GM12891 (cell line): ENCODE measurements around the gene RHBDL1.

Experiments used
- DNase-seq: peaks from one replicate; pipeline ENCODE4 v3.0.0; 2011; ENCODE audit warnings: low spot score; ENCODE audit not compliant: insufficient read length
- FAIRE-seq: peaks from 2 replicates; lab custom pipeline; 2011; peaks lifted over from hg19 to GRCh38; lab: Jason Lieb, UNC
- PAX5 ChIP-seq: IDR thresholded peaks from 2 replicates; pipeline ENCODE4 v1.6.1; 2011; ENCODE audit warnings: low read length, moderate library complexity, mild to moderate bottlenecking; ENCODE audit not compliant: insufficient read depth, severe bottlenecking
- POLR2A ChIP-seq: IDR thresholded peaks from 2 replicates; pipeline ENCODE4 v1.6.1; 2011; ENCODE audit warnings: low read depth, low read length, control low read depth
- POLR2AphosphoS5 ChIP-seq: IDR thresholded peaks from 2 replicates; pipeline ENCODE4 v1.6.1; 2011; ENCODE audit warnings: low read depth, low read length, control low read depth
- POU2F2 ChIP-seq: IDR thresholded peaks from 2 replicates; pipeline ENCODE4 v1.6.1; 2011; ENCODE audit warnings: low read depth, mild to moderate bottlenecking, control low read depth, low read length, moderate library complexity
- SPI1 ChIP-seq: IDR thresholded peaks from 2 replicates; pipeline ENCODE4 v1.6.1; 2011; ENCODE audit warnings: low read depth, low read length, control low read depth
- TAF1 ChIP-seq: IDR thresholded peaks from 2 replicates; pipeline ENCODE4 v1.6.1; 2011; ENCODE audit warnings: low read depth, low read length, control low read depth

RHBDL1 gene

GRCh38 chr16:726188-726437 lies 50.6 kb downstream of the RHBDL1 start:
- no peak for TF ChIP-seq POU2F2
- no peak for TF ChIP-seq POLR2AphosphoS5
- TF ChIP-seq PAX5 = no peak
- no peak for TF ChIP-seq SPI1
- TF ChIP-seq TAF1 = no peak
- no peak for TF ChIP-seq POLR2A
- no peak for FAIRE-seq
- no peak for DNase-seq

DNA sequence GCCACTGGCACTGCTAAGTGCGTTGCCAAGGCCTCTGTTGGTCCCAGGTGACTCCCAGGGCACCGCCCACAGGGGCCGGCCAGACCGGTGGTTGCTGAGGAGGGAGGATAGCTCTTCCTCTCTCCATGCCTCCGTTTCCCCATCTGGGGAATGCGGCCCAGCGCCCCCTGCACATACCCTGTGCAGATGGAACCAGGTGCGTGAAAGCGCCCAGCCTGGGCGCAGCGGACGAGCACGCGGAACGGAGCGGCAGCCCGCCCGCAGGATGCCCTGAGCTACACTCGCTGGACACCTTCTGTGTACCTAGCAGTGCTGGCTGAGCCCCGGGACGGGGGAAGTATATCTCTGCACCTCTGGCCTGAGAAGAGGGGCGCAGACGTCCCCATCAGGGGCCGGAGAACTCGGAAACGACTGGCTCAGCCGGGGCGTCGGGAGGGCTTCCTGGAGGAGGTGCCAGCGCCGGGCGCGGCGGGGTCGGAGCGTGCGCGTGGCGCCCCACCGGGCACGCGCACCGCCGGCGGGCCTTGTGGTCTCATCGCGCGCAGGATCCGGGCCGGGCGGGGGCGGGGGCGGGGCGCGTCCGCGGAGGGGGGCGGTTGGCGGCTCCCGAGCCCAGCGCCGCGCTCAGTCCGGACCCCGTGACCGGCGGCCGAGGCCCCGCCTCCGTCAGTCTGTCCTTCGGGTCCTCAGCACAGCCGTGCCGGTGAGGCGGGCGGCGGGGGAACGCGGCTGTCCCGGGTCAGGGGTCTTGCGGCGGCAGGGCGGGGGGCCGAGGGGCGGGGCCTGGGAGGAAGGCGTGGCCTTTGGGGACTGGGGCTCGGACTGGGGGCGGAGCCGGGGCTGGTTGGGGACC lies 51.2 kb downstream of the RHBDL1 start, which contains the start of the genes CCDC78 and HAGHL:
Gene CCDC78, minus strand, starts transcription at position 6 of the 853 bp plus-strand sequence. CDS start 76 bp downstream, outside the sequence.
Gene HAGHL, plus strand, starts transcription at position 669 of the 853 bp plus-strand sequence. CDS start 404 bp downstream, outside the sequence.
- FAIRE-seq (peak; percentile 95), DNase-seq (peak; percentile 78)
- TF ChIP-seq POLR2A (no peak; the same call in 1 of the 2 replicates), PAX5 (no peak), SPI1 (no peak), POU2F2 (no peak), TAF1 (no peak), POLR2AphosphoS5 (no peak)

- TF ChIP-seq TAF1 (no peak), POU2F2 (no peak), SPI1 (no peak), POLR2AphosphoS5 (no peak), PAX5 (no peak), POLR2A (no peak)
- DNase-seq (no peak), FAIRE-seq (no peak)
Observed at GRCh38 chr16:727291-727977, 52.0 kb downstream of the RHBDL1 start.
